Right lobe of liver (tissue), 6 donors: ENCODE measurements around the gene SPTBN5. TPM values are rescaled to one million over a fixed set of nuclear protein-coding genes. Genes with fewer than 3 reads are reported as not detected.

Source experiments
- ATAC-seq, 4 donors: fragments of 200-7000 bp; cut with Tn5 transposase; one replicate each; pipeline ENCODE4 v1.9.1; 2020; ENCODE audit warnings: mild to moderate bottlenecking in 4 of 4, moderate library complexity in 4 of 4
- DNase-seq, 3 donors: peaks; one replicate each; pipeline ENCODE4 v3.0.0-alpha.2; 2020
- H3K27ac ChIP-seq, 3 donors: fragments of 200-600 bp; one replicate each; pipeline ENCODE4 v1.8.0; 2022
- H3K27me3 ChIP-seq, 2 donors: fragments of 200-600 bp; one replicate each; pipeline ENCODE4 v1.8.0; 2022
- H3K36me3 ChIP-seq, 4 donors: fragments of 200-600 bp; sonication (generic) in 1 of 4; one replicate each; pipeline versions ENCODE4 v1.5.1 to v1.8.0; 2017 to 2022; ENCODE audit warnings: control low read depth in 1 of 4
- H3K4me1 ChIP-seq, 4 donors: fragments of 200-600 bp; sonication (generic) in 1 of 4; one replicate each; pipeline versions ENCODE4 v1.5.1 to v1.8.0; 2017 to 2022; ENCODE audit warnings: control low read depth in 1 of 4
- H3K4me3 ChIP-seq, 3 donors: fragments of 200-600 bp; one replicate each; pipeline ENCODE4 v1.8.0; 2022
- H3K9me3 ChIP-seq, 4 donors: fragments of 200-600 bp; sonication (generic) in 1 of 4; one replicate each; pipeline versions ENCODE4 v1.5.1 to v1.8.0; 2017 to 2022; ENCODE audit warnings: control low read depth in 1 of 4
- CTCF ChIP-seq, 4 donors: fragments of 200-600 bp in 3 of 4; fragments of 450-650 bp in 1 of 4; IDR thresholded peaks; one replicate each; pipeline versions ENCODE4 v1.5.1 to v1.8.0; 2016 to 2022; ENCODE audit warnings: antibody characterized with exemption in 4 of 4, mild to moderate bottlenecking in 2 of 4
- POLR2A ChIP-seq: fragments of 450-650 bp; IDR thresholded peaks from one replicate; pipeline ENCODE4 v1.6.1; 2017; ENCODE audit warnings: antibody characterized with exemption, mild to moderate bottlenecking
- WGBS: methylation state at CpG from one replicate; pipeline ENCODE4 v1.1.6; 2018; ENCODE audit warnings: low coverage, low lambda C conversion rate; ENCODE audit not compliant: insufficient coverage; ENCODE audit errors: missing lambda C conversion rate; 5-methylcytosine and 5-hydroxymethylcytosine counted together
- intact Hi-C, 2 donors: fragments of 100-400 bp; cut with DNase I; formaldehyde crosslinking; loops; one replicate each; pipeline versions ENCODE4 v1.11.2 to v1.14.1; 2022
- total RNA-seq, 6 experiments: library from RNA; depleted of rRNA in 2 of 6; stranded (reverse); fragments of >200 nt in 2 of 6; fragmentation: NEBNext Ultra II Directional in 3 of 6; extraction: Animal tissue kit (Norgen Biotek cat#: 25700) in 3 of 6; gene quantifications; one replicate each; pipeline versions ENCODE4 v1.1.0 to v1.2.4, GENCODE V29; 2016 to 2023
- donor health status: DM: no; HTN: yes; CAD: no.
- donor health status: DM: no; HTN: no; CAD: no.
- donor health status: DM: no; HTN: no; CAD: no.
- donor health status: DM: no; HTN: yes; CAD: no.
- donor health status: DM: no; HTN: yes; CAD: no.

SPTBN5 gene
- total RNA-seq, 6 experiments from 2014 or later: 0.06 to 3.2 (median 0.81) TPM

GRCh38 chr15:41935566-41936020 lies 41.7 kb upstream of the SPTBN5 start:
- intact Hi-C loops: no loop called here
- H3K9me3 ChIP-seq: no peaks in the 10 kb centered on the region
- no peaks in the 10 kb centered on the region for H3K27me3 ChIP-seq
- H3K27ac ChIP-seq: peak overlapping the region in 1 of 3 donors; percentile 26
- DNase-seq (no peak), ATAC-seq (no peak)
- 77% methylated on average over 3 of the region's 5 CpGs for WGBS
- H3K36me3 ChIP-seq: peaks cover 0 to 15% (median 0%) of the 10 kb centered on the region in 4 donors
- H3K4me3 ChIP-seq: no peak overlapping the region
- peaks cover 0 to 8% (median 4%) of the 10 kb centered on the region in 4 donors for H3K4me1 ChIP-seq
- TF ChIP-seq POLR2A (no peak), CTCF (IDR thresholded peaks at IDR 0.05) (no peak)

GRCh38 chr15:41934843-41935242 lies 41.0 kb upstream of the SPTBN5 start:
- Histone ChIP-seq H3K36me3 (peaks cover 0 to 8% (median 0%) of the 10 kb centered on the region in 4 donors), H3K27me3 (no peaks in the 10 kb centered on the region), H3K4me3 (no peak overlapping the region), H3K9me3 (no peaks in the 10 kb centered on the region), H3K4me1 (peaks cover 0 to 16% (median 6%) of the 10 kb centered on the region in 4 donors), H3K27ac (peak overlapping the region in 1 of 3 donors; percentile 41)
- intact Hi-C loops: no loop called here
- DNase-seq: no peak
- TF ChIP-seq POLR2A: no peak
- TF ChIP-seq CTCF (IDR thresholded peaks at IDR 0.05): no peak
- 61% methylated on average over 3 of the region's 4 CpGs for WGBS
- ATAC-seq: peak; percentile 37 to 53 (median 43)

GRCh38 chr15:41933771-41934170 lies 39.9 kb upstream of the SPTBN5 start:
- Histone ChIP-seq H3K4me3 (no peak overlapping the region), H3K4me1 (peaks cover 0 to 27% (median 9%) of the 10 kb centered on the region in 4 donors), H3K9me3 (no peaks in the 10 kb centered on the region), H3K27ac (peak overlapping the region in 1 of 3 donors; percentile 41), H3K27me3 (no peaks in the 10 kb centered on the region), H3K36me3 (peaks cover 0 to 5% (median 0%) of the 10 kb centered on the region in 4 donors)
- ATAC-seq (peak in 3 of 4 donors; percentile 4 to 48 (median 30)), DNase-seq (no peak)
- no peak for TF ChIP-seq CTCF (IDR thresholded peaks at IDR 0.05)
- TF ChIP-seq POLR2A: no peak
- intact Hi-C loops: no loop called here
- 81% methylated on average over 5 of the region's 10 CpGs for WGBS

DNA sequence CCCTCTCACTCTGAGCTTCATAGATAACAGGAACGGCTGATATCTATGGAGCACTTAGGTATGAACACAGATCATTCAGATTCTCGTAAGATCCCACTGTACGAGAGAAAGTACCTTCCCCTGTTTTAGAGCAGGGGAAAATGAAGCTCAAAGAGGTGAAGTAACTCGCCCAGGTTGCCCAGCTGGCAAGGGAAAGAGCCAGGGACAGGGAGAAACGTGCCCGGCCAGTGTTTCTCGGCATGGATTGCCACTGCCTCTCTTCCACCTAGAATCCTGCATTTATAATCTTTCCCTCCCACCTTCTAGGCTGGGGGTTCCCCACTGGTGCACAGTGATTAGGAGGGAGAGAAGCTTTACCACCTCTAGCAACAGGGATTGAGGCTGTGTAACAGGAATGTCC lies 39.5 kb upstream of the SPTBN5 start:
- 81% methylated on average over 7 of the region's 7 CpGs for WGBS
- ATAC-seq: no peak
- Histone ChIP-seq H3K9me3 (no peaks in the 10 kb centered on the region), H3K27ac (no peak overlapping the region), H3K4me3 (no peak overlapping the region), H3K36me3 (peaks cover 0 to under 1% (median 0%) of the 10 kb centered on the region in 4 donors), H3K4me1 (peaks cover 0 to 31% (median 11%) of the 10 kb centered on the region in 4 donors), H3K27me3 (no peaks in the 10 kb centered on the region)
- no peak for DNase-seq
- intact Hi-C loops: no loop called here
- TF ChIP-seq POLR2A (no peak), CTCF (IDR thresholded peaks at IDR 0.05) (no peak)
